Body of pancreas (tissue), 4 donors: Measurements from ENCODE around the gene ELK4.

Experiments
- POLR2A ChIP-seq, 3 donors: fragments of 450-650 bp; IDR thresholded peaks; one replicate each; pipeline ENCODE4 v1.6.1; 2016; ENCODE audit warnings: antibody characterized with exemption in 3 of 3, mild to moderate bottlenecking in 2 of 3
- TF ChIP-seq, protein P1 (sequence below), 7 experiments: fragments of 450-650 bp in 4 of 7; fragments of 200-600 bp in 3 of 7; sonication (generic) in 3 of 7; IDR thresholded peaks; one replicate each; pipeline ENCODE4 v1.5.1; 2016 to 2019; ENCODE audit warnings: antibody characterized with exemption in 7 of 7

DNA sequence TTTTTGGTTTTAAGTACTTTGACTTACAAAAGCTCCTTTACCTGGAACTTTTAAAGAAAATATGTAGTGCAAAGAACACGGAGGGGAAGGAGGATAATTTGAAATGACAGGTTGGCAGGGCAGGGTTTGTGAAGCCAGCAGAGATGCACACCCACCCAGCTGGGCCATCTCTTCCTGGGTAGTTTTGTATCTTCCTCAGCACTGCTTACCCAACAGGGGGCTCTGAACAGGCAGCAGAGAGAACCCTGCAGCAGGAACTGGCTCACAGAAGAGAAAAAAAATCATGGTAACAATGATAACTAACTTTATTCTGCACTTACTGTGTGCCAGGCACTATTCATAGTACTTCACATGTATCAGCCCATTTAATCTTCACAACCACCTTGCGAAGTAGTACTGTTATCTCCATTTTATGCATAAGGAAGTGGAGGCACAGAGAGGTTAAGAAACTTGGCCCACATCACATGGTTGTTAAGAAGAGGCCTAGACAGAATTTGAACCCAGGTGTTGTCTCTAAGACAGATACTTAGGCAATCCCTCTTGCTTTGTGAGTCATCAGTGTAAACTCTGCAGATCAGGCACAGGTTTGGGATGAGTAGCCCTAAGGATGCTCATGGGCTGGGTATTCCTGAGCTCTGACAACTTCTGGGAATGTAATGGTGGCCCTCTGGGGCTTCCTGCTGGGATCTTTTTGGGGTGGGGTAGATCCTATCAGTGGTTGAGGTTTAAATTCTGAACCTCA, 60.8 kb downstream of the ELK4 start:
- TF ChIP-seq, protein P1, sequence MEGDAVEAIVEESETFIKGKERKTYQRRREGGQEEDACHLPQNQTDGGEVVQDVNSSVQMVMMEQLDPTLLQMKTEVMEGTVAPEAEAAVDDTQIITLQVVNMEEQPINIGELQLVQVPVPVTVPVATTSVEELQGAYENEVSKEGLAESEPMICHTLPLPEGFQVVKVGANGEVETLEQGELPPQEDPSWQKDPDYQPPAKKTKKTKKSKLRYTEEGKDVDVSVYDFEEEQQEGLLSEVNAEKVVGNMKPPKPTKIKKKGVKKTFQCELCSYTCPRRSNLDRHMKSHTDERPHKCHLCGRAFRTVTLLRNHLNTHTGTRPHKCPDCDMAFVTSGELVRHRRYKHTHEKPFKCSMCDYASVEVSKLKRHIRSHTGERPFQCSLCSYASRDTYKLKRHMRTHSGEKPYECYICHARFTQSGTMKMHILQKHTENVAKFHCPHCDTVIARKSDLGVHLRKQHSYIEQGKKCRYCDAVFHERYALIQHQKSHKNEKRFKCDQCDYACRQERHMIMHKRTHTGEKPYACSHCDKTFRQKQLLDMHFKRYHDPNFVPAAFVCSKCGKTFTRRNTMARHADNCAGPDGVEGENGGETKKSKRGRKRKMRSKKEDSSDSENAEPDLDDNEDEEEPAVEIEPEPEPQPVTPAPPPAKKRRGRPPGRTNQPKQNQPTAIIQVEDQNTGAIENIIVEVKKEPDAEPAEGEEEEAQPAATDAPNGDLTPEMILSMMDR (IDR thresholded peaks at IDR 0.05): no peak
- TF ChIP-seq POLR2A (IDR thresholded peaks at IDR 0.05): no peak
